WERI-Rb-1 (cell line): Measurements from ENCODE around the gene CSNK1E.

Experiments used
- DNase-seq: peaks from one replicate; pipeline ENCODE4 v3.0.0-alpha.2; 2020
- H3K27ac ChIP-seq: fragments of 250-450 bp; sonication (Bioruptor Pico); 2 replicates; pipeline ENCODE4 v1.5.1; 2020; ENCODE audit warnings: mild to moderate bottlenecking, moderate library complexity
- H3K27me3 ChIP-seq: fragments of 250-450 bp; sonication (Bioruptor Pico); 2 replicates; pipeline ENCODE4 v1.5.1; 2021; ENCODE audit warnings: mild to moderate bottlenecking, low read depth, moderate library complexity; ENCODE audit not compliant: insufficient read depth, severe bottlenecking
- H3K36me3 ChIP-seq: fragments of 250-450 bp; sonication (Bioruptor Pico); 2 replicates; pipeline ENCODE4 v1.5.1; 2020; ENCODE audit warnings: mild to moderate bottlenecking, moderate library complexity
- H3K4me3 ChIP-seq: 2 replicates; pipeline ENCODE4 v1.5.1; 2011; ENCODE audit warnings: low read depth, mild to moderate bottlenecking, control low read depth, low read length
- H3K9me3 ChIP-seq: fragments of 250-450 bp; sonication (Bioruptor Pico); 2 replicates; pipeline ENCODE4 v1.5.1; 2021; ENCODE audit warnings: mild to moderate bottlenecking, moderate library complexity; ENCODE audit not compliant: severe bottlenecking
- CTCF ChIP-seq: IDR thresholded peaks from 2 replicates; pipeline ENCODE4 v1.5.1; 2011; ENCODE audit warnings: low read depth, mild to moderate bottlenecking, control low read depth, inconsistent platforms, low read length

The CSNK1E gene

GRCh38 chr22:38255697-38256096, 61.5 kb downstream of the CSNK1E start:
- H3K36me3 ChIP-seq, result peaks cover 4% of the 10 kb centered on the region
- no peak for TF ChIP-seq CTCF
- H3K9me3 ChIP-seq, result no peaks in the 10 kb centered on the region
- no peak for DNase-seq
- H3K27ac ChIP-seq, result no peak overlapping the region
- no peak overlapping the region for H3K4me3 ChIP-seq
- H3K27me3 ChIP-seq, result no peaks in the 10 kb centered on the region

GRCh38 chr22:38251341-38251692, 65.9 kb downstream of the CSNK1E start:
- Histone ChIP-seq H3K4me3 (no peak overlapping the region), H3K27me3 (no peaks in the 10 kb centered on the region), H3K9me3 (peaks cover 4% of the 10 kb centered on the region), H3K27ac (no peak overlapping the region), H3K36me3 (peaks cover 11% of the 10 kb centered on the region; the same call in 1 of the 2 replicates)
- no peak for TF ChIP-seq CTCF
- DNase-seq, result no peak

- Histone ChIP-seq H3K4me3 (no peak overlapping the region), H3K27me3 (no peaks in the 10 kb centered on the region), H3K36me3 (peaks cover 14% of the 10 kb centered on the region; the same call in 1 of the 2 replicates), H3K9me3 (peaks cover 4% of the 10 kb centered on the region), H3K27ac (no peak overlapping the region)
- TF ChIP-seq CTCF, result no peak
- DNase-seq, result no peak
Observed at GRCh38 chr22:38250643-38251340, 66.4 kb downstream of the CSNK1E start.

- Histone ChIP-seq H3K4me3 (no peak overlapping the region), H3K36me3 (peaks cover 14% of the 10 kb centered on the region; the same call in 1 of the 2 replicates), H3K27ac (no peak overlapping the region), H3K27me3 (no peaks in the 10 kb centered on the region), H3K9me3 (peaks cover 4% of the 10 kb centered on the region)
- DNase-seq, result no peak
- no peak for TF ChIP-seq CTCF
Observed at GRCh38 chr22:38249803-38250642, 67.2 kb downstream of the CSNK1E start.

GRCh38 chr22:38249301-38249700, 67.9 kb downstream of the CSNK1E start:
- DNase-seq, result no peak
- H3K4me3 ChIP-seq, result no peak overlapping the region
- H3K36me3 ChIP-seq, result peaks cover 19% of the 10 kb centered on the region; the same call in 1 of the 2 replicates
- peaks cover 4% of the 10 kb centered on the region for H3K9me3 ChIP-seq
- no peak for TF ChIP-seq CTCF
- no peak overlapping the region for H3K27ac ChIP-seq
- no peaks in the 10 kb centered on the region for H3K27me3 ChIP-seq
